K562 (cell line): ENCODE data around the gene CNOT4. TPM values are rescaled to one million over a fixed set of nuclear protein-coding genes. Genes with fewer than 3 reads are reported as not detected.

Experiments used
- FOXJ3 ChIP-seq: sonication (generic); formaldehyde crosslinking; IDR thresholded peaks from 2 replicates; pipeline ENCODE4 v1.4.0; 2020; ENCODE audit warnings: mild to moderate bottlenecking, missing genetic modification reagents
- FOXK2 ChIP-seq, 2 experiments: fragments of 450-650 bp; IDR thresholded peaks in 1 of 2; conservative IDR thresholded peaks in 1 of 2; 2 replicates each; pipeline ENCODE4 v1.6.1; 2016; ENCODE audit warnings: low read depth in 2 of 2, mild to moderate bottlenecking in 1 of 2
- HEY1 ChIP-seq: fragments of 250-450 bp; sonication (Bioruptor Pico); IDR thresholded peaks from 2 replicates; pipeline ENCODE4 v1.5.0; 2020; ENCODE audit warnings: mild to moderate bottlenecking, moderate library complexity, borderline replicate concordance
- HMGN3 ChIP-seq: IDR thresholded peaks from 2 replicates; pipeline ENCODE4 v1.6.1; 2011; ENCODE audit warnings: borderline replicate concordance, low read depth, mild to moderate bottlenecking, mixed read lengths, low read length; ENCODE audit not compliant: insufficient read length; ENCODE audit errors: extremely low read depth
- MTA2 ChIP-seq: fragments of 450-650 bp; IDR thresholded peaks from 2 replicates; pipeline ENCODE4 v1.6.1; 2016; ENCODE audit warnings: low read depth
- NCOA4 ChIP-seq: fragments of 450-650 bp; IDR thresholded peaks from 2 replicates; pipeline ENCODE4 v1.6.1; 2018; ENCODE audit warnings: mild to moderate bottlenecking; ENCODE audit not compliant: partially characterized antibody
- NCOR1 ChIP-seq: fragments of 450-650 bp; IDR thresholded peaks from 2 replicates; pipeline ENCODE4 v1.6.1; 2016; ENCODE audit warnings: mild to moderate bottlenecking, moderate library complexity
- NFYB ChIP-seq: IDR thresholded peaks from 2 replicates; pipeline ENCODE4 v1.6.1; 2011; ENCODE audit warnings: mild to moderate bottlenecking, moderate library complexity; ENCODE audit not compliant: insufficient read length; ENCODE audit errors: extremely low read depth
- NKRF ChIP-seq: fragments of 450-650 bp; IDR thresholded peaks from 2 replicates; pipeline ENCODE4 v1.6.1; 2016; ENCODE audit warnings: borderline replicate concordance
- NR4A1 ChIP-seq, 2 experiments: fragments of 250-450 bp in 1 of 2; fragments of 450-650 bp in 1 of 2; sonication (Bioruptor Pico) in 1 of 2; IDR thresholded peaks; 2 replicates each; pipeline versions ENCODE4 v1.4.0 to v1.6.1; 2016 to 2020; ENCODE audit warnings: mild to moderate bottlenecking in 2 of 2, missing compliant biosample characterization in 1 of 2, missing genetic modification characterization in 1 of 2, moderate library complexity in 1 of 2
- POU5F1 ChIP-seq: fragments of 150-350 bp; IDR thresholded peaks from 2 replicates; pipeline ENCODE4 v1.6.1; 2014; ENCODE audit warnings: borderline replicate concordance, low read length, low read depth, mild to moderate bottlenecking; ENCODE audit not compliant: partially characterized antibody
- RBM15 ChIP-seq: fragments of 200-400 bp; formaldehyde crosslinking; IDR thresholded peaks from 2 replicates; pipeline ENCODE4 v1.6.1; 2018; ENCODE audit warnings: mild to moderate bottlenecking, low read length, moderate library complexity; ENCODE audit not compliant: insufficient read depth
- ZNF143 ChIP-seq: sonication (generic); formaldehyde crosslinking; IDR thresholded peaks from 2 replicates; pipeline ENCODE4 v1.9.0; 2022; ENCODE audit warnings: mild to moderate bottlenecking, missing genetic modification reagents
- ZNF280B ChIP-seq: fragments of 250-450 bp; sonication (Bioruptor Pico); IDR thresholded peaks from 2 replicates; pipeline ENCODE4 v1.5.1; 2021; ENCODE audit warnings: mild to moderate bottlenecking
- ZNF3 ChIP-seq: fragments of 250-450 bp; sonication (Bioruptor Pico); IDR thresholded peaks from 2 replicates; pipeline ENCODE4 v1.5.0; 2021; ENCODE audit warnings: mild to moderate bottlenecking, moderate library complexity
- polyA plus RNA-seq, 8 experiments: library from polyadenylated mRNA; depleted of rRNA in 4 of 8; stranded (reverse) in 5 of 8; unstranded in 3 of 8; fragments of >200 nt; fragmentation: Nextera tagmentation in 2 of 8; fragmentation: Illumina TruSeq in 1 of 8; extraction: Ambion mirVana in 2 of 8; extraction: Trizol in 1 of 8; gene quantifications; 2 replicates each; pipeline versions ENCODE4 v1.2.1 to v1.2.3, GENCODE V29; 2011 to 2014; ENCODE audit warnings: inconsistent platforms in 1 of 8, missing spikeins in 1 of 8
- total RNA-seq, 7 experiments: library from RNA; depleted of rRNA in 6 of 7; stranded (reverse); fragments of >200 nt in 6 of 7; fragmentation: Illumina TruSeq in 2 of 7; extraction: Trizol in 2 of 7; gene quantifications; 2 replicates each; pipeline versions ENCODE4 v1.2.1 to v1.2.3, GENCODE V29; 2011 to 2021; ENCODE audit warnings: low replicate concordance in 1 of 7
- TF ChIP-seq, protein P1 (sequence below): fragments of 450-650 bp; conservative IDR thresholded peaks from 2 replicates; pipeline ENCODE4 v1.6.1; 2016; ENCODE audit warnings: missing genetic modification characterization, low read depth, mild to moderate bottlenecking, control low read depth, missing compliant biosample characterization
- TF ChIP-seq, protein P2 (sequence below): fragments of 250-450 bp; sonication (Bioruptor Pico); IDR thresholded peaks from 2 replicates; pipeline ENCODE4 v1.8.0; 2021; ENCODE audit warnings: borderline replicate concordance, mild to moderate bottlenecking, moderate library complexity; ENCODE audit not compliant: poor library complexity, severe bottlenecking
- TF ChIP-seq, protein P3 (sequence below): fragments of 450-650 bp; IDR thresholded peaks from 2 replicates; pipeline ENCODE4 v1.6.1; 2016; ENCODE audit warnings: mild to moderate bottlenecking
- TF ChIP-seq, protein P4 (sequence below): sonication (generic); formaldehyde crosslinking; IDR thresholded peaks from 2 replicates; pipeline ENCODE4 v1.8.0; 2022; ENCODE audit warnings: mild to moderate bottlenecking, missing genetic modification reagents

The CNOT4 gene
- total and polyA plus RNA-seq, 9 of the 15 experiments (the other 6 are each of a cell fraction or from before 2014, with no cell fraction given) = 8.6 to 24.1 (median 15.4) TPM

DNA sequence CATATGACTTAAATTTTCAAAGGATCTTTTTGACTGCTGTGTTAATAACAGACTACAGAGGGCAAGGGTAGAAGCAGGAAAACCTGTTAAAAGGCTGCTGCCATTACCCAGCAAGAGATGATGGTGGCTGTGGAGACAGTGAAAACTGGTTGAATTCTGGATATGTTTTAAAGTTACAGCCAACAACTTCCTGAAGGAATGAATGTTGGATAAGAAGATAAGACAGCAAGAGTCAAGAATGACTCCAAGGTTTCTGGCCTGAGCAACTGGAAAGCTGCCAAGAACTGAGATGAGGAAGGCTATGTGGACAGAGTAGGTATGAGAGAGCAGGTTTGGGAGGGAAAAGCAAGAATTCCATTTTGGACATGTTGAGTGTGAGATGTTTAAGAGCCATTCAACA is 19.1 kb downstream of the CNOT4 start (continued):
- TF ChIP-seq, protein P1, sequence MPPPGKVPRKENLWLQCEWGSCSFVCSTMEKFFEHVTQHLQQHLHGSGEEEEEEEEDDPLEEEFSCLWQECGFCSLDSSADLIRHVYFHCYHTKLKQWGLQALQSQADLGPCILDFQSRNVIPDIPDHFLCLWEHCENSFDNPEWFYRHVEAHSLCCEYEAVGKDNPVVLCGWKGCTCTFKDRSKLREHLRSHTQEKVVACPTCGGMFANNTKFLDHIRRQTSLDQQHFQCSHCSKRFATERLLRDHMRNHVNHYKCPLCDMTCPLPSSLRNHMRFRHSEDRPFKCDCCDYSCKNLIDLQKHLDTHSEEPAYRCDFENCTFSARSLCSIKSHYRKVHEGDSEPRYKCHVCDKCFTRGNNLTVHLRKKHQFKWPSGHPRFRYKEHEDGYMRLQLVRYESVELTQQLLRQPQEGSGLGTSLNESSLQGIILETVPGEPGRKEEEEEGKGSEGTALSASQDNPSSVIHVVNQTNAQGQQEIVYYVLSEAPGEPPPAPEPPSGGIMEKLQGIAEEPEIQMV (tag) = no peak
- TF ChIP-seq ZNF280B (CRISPR knock-in tag) = no peak
- no peak for TF ChIP-seq FOXK2 (conservative IDR thresholded peaks at IDR 0.05 in 1 of 2, IDR thresholded peaks at IDR 0.05 in 1 of 2; ENCODE audit: low read depth in 2 of 2)
- no peak for TF ChIP-seq NR4A1 (CRISPR knock-in tag; IDR thresholded peaks at IDR 0.05)
- TF ChIP-seq NR4A1 (tag; IDR thresholded peaks at IDR 0.05) = no peak
- no peak for TF ChIP-seq NFYB
- no peak for TF ChIP-seq HMGN3
- TF ChIP-seq ZNF143 = no peak
- no peak for TF ChIP-seq NKRF
- TF ChIP-seq NCOR1 = no peak
- TF ChIP-seq, protein P2, sequence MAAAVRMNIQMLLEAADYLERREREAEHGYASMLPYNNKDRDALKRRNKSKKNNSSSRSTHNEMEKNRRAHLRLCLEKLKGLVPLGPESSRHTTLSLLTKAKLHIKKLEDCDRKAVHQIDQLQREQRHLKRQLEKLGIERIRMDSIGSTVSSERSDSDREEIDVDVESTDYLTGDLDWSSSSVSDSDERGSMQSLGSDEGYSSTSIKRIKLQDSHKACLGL (CRISPR knock-in tag) = no peak
- TF ChIP-seq, protein P3, sequence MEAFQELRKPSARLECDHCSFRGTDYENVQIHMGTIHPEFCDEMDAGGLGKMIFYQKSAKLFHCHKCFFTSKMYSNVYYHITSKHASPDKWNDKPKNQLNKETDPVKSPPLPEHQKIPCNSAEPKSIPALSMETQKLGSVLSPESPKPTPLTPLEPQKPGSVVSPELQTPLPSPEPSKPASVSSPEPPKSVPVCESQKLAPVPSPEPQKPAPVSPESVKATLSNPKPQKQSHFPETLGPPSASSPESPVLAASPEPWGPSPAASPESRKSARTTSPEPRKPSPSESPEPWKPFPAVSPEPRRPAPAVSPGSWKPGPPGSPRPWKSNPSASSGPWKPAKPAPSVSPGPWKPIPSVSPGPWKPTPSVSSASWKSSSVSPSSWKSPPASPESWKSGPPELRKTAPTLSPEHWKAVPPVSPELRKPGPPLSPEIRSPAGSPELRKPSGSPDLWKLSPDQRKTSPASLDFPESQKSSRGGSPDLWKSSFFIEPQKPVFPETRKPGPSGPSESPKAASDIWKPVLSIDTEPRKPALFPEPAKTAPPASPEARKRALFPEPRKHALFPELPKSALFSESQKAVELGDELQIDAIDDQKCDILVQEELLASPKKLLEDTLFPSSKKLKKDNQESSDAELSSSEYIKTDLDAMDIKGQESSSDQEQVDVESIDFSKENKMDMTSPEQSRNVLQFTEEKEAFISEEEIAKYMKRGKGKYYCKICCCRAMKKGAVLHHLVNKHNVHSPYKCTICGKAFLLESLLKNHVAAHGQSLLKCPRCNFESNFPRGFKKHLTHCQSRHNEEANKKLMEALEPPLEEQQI = no peak
- no peak for TF ChIP-seq MTA2
- TF ChIP-seq ZNF3 = no peak
- no peak for TF ChIP-seq FOXJ3 (CRISPR knock-in tag)
- TF ChIP-seq, protein P4, sequence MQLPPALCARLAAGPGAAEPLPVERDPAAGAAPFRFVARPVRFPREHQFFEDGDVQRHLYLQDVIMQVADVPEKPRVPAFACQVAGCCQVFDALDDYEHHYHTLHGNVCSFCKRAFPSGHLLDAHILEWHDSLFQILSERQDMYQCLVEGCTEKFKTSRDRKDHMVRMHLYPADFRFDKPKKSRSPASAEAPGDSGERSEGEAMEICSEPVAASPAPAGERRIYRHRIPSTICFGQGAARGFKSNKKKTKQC (CRISPR knock-in tag) = no peak
- no peak for TF ChIP-seq POU5F1
- TF ChIP-seq NCOA4 = no peak
- TF ChIP-seq HEY1 (CRISPR knock-in tag) = no peak
- TF ChIP-seq RBM15 = no peak
